Colonic mucosa (tissue), 4 donors: ENCODE measurements around the gene TCF7L2. TPM values are rescaled to one million over a fixed set of nuclear protein-coding genes. Genes with fewer than 3 reads are reported as not detected.

Experiments used
- DNase-seq: peaks from one replicate; pipeline ENCODE4 v3.0.0-alpha.2; 2020
- H3K27ac ChIP-seq: fragments of 200-600 bp; one replicate; pipeline ENCODE4 v1.8.0; 2021
- H3K27me3 ChIP-seq: fragments of 200-600 bp; one replicate; pipeline ENCODE4 v1.8.0; 2021
- H3K36me3 ChIP-seq: fragments of 200-600 bp; one replicate; pipeline ENCODE4 v1.8.0; 2021
- H3K4me1 ChIP-seq: fragments of 200-600 bp; one replicate; pipeline ENCODE4 v1.8.0; 2021; ENCODE audit warnings: mild to moderate bottlenecking
- H3K4me3 ChIP-seq: fragments of 200-600 bp; one replicate; pipeline ENCODE4 v1.8.0; 2021
- H3K9ac ChIP-seq, 2 donors: one replicate each; pipeline ENCODE4 v1.7.0; 2013; ENCODE audit warnings: control low read depth in 2 of 2, low read depth in 2 of 2, low read length in 2 of 2
- H3K9me3 ChIP-seq: fragments of 200-600 bp; one replicate; pipeline ENCODE4 v1.8.0; 2021
- CTCF ChIP-seq: fragments of 200-600 bp; IDR thresholded peaks from one replicate; pipeline ENCODE4 v1.8.0; 2022; ENCODE audit warnings: antibody characterized with exemption, mild to moderate bottlenecking
- intact Hi-C: fragments of 100-400 bp; cut with DNase I; formaldehyde crosslinking; loops from one replicate; pipeline ENCODE4 v1.14.1; 2022
- total RNA-seq, 2 donors: library from RNA; stranded (reverse); fragmentation: NEBNext Ultra II Directional in 1 of 2; extraction: Animal tissue kit (Norgen Biotek cat#: 25700) in 1 of 2; gene quantifications; one replicate each; pipeline ENCODE4 v1.2.1, GENCODE V29; 2021
- donor health status: healthy.
- donor health status: DM: no; HTN: no; CAD: no.
- donor health status: DM: no; HTN: no; CAD: no.

Gene TCF7L2
- total RNA-seq, 2 donors from 2014 or later, result 65.1 to 98.9 TPM

- no peak overlapping the region for H3K27ac ChIP-seq
- DNase-seq, result no peak
These were observed 219.9 kb downstream of the TCF7L2 start for GRCh38 chr10:113169853-113170460.

GRCh38 chr10:113171662-113172061, 221.6 kb downstream of the TCF7L2 start:
- H3K4me1 ChIP-seq, result no peaks in the 10 kb centered on the region
- no peaks in the 10 kb centered on the region for H3K9me3 ChIP-seq
- intact Hi-C loops, result no loop called here
- H3K36me3 ChIP-seq, result no peaks in the 10 kb centered on the region
- DNase-seq, result no peak
- H3K27me3 ChIP-seq, result no peaks in the 10 kb centered on the region
- H3K9ac ChIP-seq, result no peak overlapping the region
- TF ChIP-seq CTCF, result no peak
- H3K4me3 ChIP-seq, result no peak overlapping the region
- no peak overlapping the region for H3K27ac ChIP-seq

More at GRCh38 chr10:113169853-113170460, 219.9 kb downstream of the TCF7L2 start:
- Histone ChIP-seq H3K9ac (no peak overlapping the region), H3K4me3 (no peak overlapping the region), H3K9me3 (no peaks in the 10 kb centered on the region), H3K4me1 (no peaks in the 10 kb centered on the region), H3K27me3 (no peaks in the 10 kb centered on the region), H3K36me3 (no peaks in the 10 kb centered on the region)
- no peak for TF ChIP-seq CTCF
- intact Hi-C loops, result no loop called here

- H3K4me1 ChIP-seq, result no peaks in the 10 kb centered on the region
- no peaks in the 10 kb centered on the region for H3K36me3 ChIP-seq
- H3K27me3 ChIP-seq, result no peaks in the 10 kb centered on the region
- H3K9ac ChIP-seq, result no peak overlapping the region
- no peak for DNase-seq
- intact Hi-C loops, result no loop called here
- H3K9me3 ChIP-seq, result no peaks in the 10 kb centered on the region
- no peak overlapping the region for H3K4me3 ChIP-seq
- no peak for TF ChIP-seq CTCF
- H3K27ac ChIP-seq, result no peak overlapping the region
These were observed 225.1 kb downstream of the TCF7L2 start for GRCh38 chr10:113175176-113175575.

GRCh38 chr10:113175756-113176651, 226.0 kb downstream of the TCF7L2 start:
- no peak for DNase-seq
- intact Hi-C loops, result no loop called here
- H3K36me3 ChIP-seq, result no peaks in the 10 kb centered on the region
- H3K4me3 ChIP-seq, result no peak overlapping the region
- no peaks in the 10 kb centered on the region for H3K27me3 ChIP-seq
- no peak for TF ChIP-seq CTCF
- no peaks in the 10 kb centered on the region for H3K9me3 ChIP-seq
- H3K9ac ChIP-seq, result no peak overlapping the region
- H3K27ac ChIP-seq, result no peak overlapping the region
- no peaks in the 10 kb centered on the region for H3K4me1 ChIP-seq

- no peaks in the 10 kb centered on the region for H3K36me3 ChIP-seq
- no peak for TF ChIP-seq CTCF
These were observed 226.7 kb downstream of the TCF7L2 start for GRCh38 chr10:113176652-113177155.

More at GRCh38 chr10:113176652-113177155, 226.7 kb downstream of the TCF7L2 start:
- Histone ChIP-seq H3K27ac (no peak overlapping the region), H3K27me3 (no peaks in the 10 kb centered on the region), H3K9me3 (no peaks in the 10 kb centered on the region), H3K9ac (no peak overlapping the region), H3K4me3 (no peak overlapping the region), H3K4me1 (no peaks in the 10 kb centered on the region)
- intact Hi-C loops, result no loop called here
- DNase-seq, result no peak
